ENCODE data around the gene CCND3. TPM values are rescaled to one million over a fixed set of nuclear protein-coding genes. Genes with fewer than 3 reads are reported as not detected.

The CCND3 gene
- total RNA-seq, 1 donor from 2014 or later = 45.4 TPM

- TF ChIP-seq, protein P1, sequence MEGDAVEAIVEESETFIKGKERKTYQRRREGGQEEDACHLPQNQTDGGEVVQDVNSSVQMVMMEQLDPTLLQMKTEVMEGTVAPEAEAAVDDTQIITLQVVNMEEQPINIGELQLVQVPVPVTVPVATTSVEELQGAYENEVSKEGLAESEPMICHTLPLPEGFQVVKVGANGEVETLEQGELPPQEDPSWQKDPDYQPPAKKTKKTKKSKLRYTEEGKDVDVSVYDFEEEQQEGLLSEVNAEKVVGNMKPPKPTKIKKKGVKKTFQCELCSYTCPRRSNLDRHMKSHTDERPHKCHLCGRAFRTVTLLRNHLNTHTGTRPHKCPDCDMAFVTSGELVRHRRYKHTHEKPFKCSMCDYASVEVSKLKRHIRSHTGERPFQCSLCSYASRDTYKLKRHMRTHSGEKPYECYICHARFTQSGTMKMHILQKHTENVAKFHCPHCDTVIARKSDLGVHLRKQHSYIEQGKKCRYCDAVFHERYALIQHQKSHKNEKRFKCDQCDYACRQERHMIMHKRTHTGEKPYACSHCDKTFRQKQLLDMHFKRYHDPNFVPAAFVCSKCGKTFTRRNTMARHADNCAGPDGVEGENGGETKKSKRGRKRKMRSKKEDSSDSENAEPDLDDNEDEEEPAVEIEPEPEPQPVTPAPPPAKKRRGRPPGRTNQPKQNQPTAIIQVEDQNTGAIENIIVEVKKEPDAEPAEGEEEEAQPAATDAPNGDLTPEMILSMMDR (conservative IDR thresholded peaks at IDR 0.05; ENCODE audit: low read depth, low read length) = no peak
- no peak for DNase-seq (ENCODE audit: low read depth)
- H3K4me3 ChIP-seq (ENCODE audit: low read depth, low read length) = no peak overlapping the region
These were observed 48.6 kb downstream of the CCND3 start for GRCh38 chr6:41892921-41893564.

DNA sequence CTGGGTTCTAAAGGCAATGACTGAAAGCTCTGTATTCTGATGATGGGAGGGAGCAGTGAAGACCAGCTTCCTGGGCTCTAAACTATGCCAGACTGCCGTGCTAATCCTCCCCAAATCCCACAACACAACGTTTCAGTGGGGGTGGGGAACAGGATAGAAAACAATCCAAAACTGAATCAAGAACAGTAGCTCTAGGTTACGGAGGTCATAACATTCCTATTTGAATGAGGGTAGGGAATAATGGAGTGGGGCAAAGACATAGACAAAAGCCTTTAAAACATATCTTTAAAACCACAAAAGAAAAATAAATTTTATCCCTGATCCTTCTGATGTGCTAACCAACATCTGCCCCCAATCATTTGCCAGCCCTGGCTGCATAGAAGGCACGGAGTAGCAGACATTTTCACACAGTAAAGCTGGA is 54.3 kb downstream of the CCND3 start:
- TF ChIP-seq, protein P1 (conservative IDR thresholded peaks at IDR 0.05; ENCODE audit: low read depth, low read length) = no peak
- no peak for DNase-seq (ENCODE audit: low read depth)
- no peak overlapping the region for H3K4me3 ChIP-seq (ENCODE audit: low read depth, low read length)

- DNase-seq (ENCODE audit: low read depth) = no peak
- TF ChIP-seq, protein P1 (conservative IDR thresholded peaks at IDR 0.05; ENCODE audit: low read depth, low read length) = no peak
- no peak overlapping the region for H3K4me3 ChIP-seq (ENCODE audit: low read depth, low read length)
These were observed 55.7 kb downstream of the CCND3 start for GRCh38 chr6:41885930-41886329.

DNA sequence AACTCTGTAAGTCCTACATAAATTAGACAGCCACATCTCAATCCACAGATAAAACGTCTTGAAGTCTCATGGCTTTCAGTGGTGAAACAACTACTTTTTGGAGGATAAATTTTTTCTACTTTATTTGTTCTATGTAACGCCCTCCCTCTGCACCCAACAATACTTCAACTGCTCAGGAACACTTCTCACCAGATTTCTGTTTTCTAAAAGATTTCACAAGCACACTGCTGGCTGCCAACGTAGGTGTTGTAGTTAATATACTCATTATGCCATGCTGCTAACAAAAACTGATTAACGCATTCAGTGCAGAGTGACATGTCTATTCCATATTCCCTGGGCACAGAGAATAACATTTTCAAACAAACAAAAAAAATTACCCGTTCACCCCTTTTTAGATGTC is 56.7 kb downstream of the CCND3 start:
- no peak overlapping the region for H3K4me3 ChIP-seq (ENCODE audit: low read depth, low read length)
- DNase-seq (ENCODE audit: low read depth) = no peak
- TF ChIP-seq, protein P1 (conservative IDR thresholded peaks at IDR 0.05; ENCODE audit: low read depth, low read length) = no peak

Other genes with a start within 250 kb of the CCND3 start
- gene TFEB, start 206.2 kb downstream of the CCND3 start, total RNA-seq = 2.4 and 3.3 TPM in 2 replicates
- gene PGC, start 194.4 kb downstream of the CCND3 start, total RNA-seq = not detected in 2 replicates
- 2.0 and 6.1 TPM in 2 replicates for gene FRS3, start 161.9 kb downstream of the CCND3 start, total RNA-seq
- 2.2 TPM in 1 of 2 replicates, not detected in the other for gene PRICKLE4, start 161.0 kb downstream of the CCND3 start, total RNA-seq
- 224 and 302 TPM in 2 replicates for gene TOMM6, start 154.1 kb downstream of the CCND3 start, total RNA-seq
- gene USP49, start 46.4 kb downstream of the CCND3 start, total RNA-seq = 0.94 and 2.7 TPM in 2 replicates
- gene MED20, start 20.7 kb downstream of the CCND3 start, total RNA-seq = 20.9 and 27.1 TPM in 2 replicates
- gene BYSL, start 20.3 kb downstream of the CCND3 start, total RNA-seq = 8.7 and 27.3 TPM in 2 replicates
- gene TAF8, start 108.7 kb upstream of the CCND3 start, total RNA-seq = 10.8 and 14.8 TPM in 2 replicates
- gene C6orf132, start 200.8 kb upstream of the CCND3 start, total RNA-seq = 15.3 and 19.8 TPM in 2 replicates
- 1.4 and 2.2 TPM in 2 replicates for gene GUCA1A, start 231.6 kb upstream of the CCND3 start, total RNA-seq